GM19455 (cell line): Measurements from ENCODE around the gene USP53.
"Not testable (repeated sequence)": the region's sequence is repeated elsewhere in the genome, so short reads cannot be mapped to it uniquely, and the experiment has no call there.

Experiments
- ATAC-seq: cut with Tn5 transposase; IDR thresholded peaks from one replicate; pipeline ENCODE4 v1.9.1; 2021; ENCODE audit not compliant: unreplicated experiment

USP53 gene

DNA sequence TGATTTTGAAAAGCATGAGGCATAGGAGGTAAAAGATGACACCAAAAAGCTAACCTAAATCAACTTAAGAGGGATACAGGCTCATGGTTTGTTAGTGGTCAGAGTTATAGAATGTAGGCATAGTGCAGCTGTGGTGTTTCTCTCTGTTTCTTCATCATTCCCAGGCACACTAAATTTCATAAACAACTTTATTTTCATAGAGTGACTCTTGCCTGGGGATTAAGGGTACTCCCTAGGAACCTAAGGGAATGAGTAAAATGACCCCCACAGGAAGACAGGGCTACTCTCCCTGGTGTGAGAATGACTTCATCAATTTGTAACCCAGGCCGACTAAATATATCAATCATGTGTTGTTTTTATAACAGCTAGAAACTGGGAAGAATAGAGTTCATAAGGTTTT lies 98.3 kb downstream of the USP53 start:
- no peak for ATAC-seq

DNA sequence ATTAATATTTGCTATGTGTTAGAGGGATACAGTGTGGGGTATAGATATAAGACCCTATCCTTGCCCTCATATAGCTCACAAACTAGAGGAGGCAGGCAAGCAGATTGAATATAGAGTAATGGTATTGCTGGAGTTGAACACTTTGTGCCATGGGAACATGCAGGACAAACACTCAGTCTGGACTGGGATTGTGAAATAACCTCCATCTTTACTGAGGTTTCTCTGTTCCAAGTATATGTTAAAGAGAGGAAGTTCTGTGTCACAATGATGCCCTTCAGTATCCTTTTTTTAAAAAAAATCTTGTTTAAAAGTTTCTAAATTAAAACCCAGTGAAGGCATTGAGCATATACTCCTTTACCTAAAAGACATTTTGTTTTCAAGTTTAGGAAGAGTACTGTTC lies 100.7 kb downstream of the USP53 start:
- no peak for ATAC-seq

DNA sequence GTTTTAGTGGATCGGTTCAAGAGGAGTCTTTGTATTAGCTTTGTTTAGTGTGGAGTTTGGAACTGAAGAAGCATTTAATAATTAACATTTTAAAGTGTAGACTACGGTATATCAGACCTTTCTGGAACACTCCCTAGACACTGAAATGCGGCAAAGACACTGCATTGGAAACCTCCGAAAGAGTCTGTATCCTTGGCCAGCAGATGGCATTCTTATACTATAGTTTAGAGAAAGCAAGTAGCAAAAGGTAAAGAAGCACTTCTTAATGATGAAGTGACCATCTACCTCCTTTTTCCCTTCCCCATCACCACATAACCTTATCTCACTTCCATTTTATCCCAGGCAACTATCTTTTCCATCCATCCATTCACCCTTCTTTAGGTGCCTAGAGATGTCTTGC lies 101.8 kb downstream of the USP53 start:
- no peak for ATAC-seq

DNA sequence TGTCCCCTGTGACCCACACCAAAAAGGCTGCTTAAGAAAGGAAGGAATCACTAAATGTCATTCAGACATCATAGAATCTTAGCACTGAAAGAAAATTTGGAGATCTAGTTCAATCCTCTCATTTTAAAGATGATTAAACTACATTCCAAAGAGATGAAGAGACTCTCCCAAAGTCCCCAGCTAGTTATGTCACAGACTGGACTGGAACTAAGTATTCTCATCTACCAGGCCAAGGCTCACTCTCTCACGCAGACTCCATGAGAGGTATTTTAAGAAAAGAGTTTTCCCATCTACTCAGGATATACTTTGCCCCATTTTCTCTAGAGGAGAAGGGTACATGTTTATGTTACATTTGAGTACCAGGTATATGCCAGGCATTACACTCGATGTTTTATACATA lies 102.5 kb downstream of the USP53 start:
- no peak for ATAC-seq

DNA sequence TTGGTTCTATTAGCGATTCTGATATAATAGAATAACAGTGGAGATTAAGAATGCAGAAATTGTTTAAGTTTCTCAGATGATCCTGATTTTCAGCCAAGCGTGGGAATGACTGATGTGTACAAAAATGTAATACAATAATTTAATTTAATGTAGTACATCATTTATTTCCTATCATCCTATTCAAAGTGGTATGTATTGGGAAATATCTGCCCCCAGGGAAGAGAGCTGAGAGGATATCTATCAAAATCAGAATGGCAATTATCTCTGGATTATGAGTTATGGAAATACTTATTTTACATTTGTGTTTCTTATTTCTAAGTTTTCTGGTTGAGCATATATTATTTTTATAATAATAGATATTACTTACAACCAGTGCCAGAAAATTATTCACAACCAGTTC lies 105.5 kb downstream of the USP53 start:
- ATAC-seq: no peak

DNA sequence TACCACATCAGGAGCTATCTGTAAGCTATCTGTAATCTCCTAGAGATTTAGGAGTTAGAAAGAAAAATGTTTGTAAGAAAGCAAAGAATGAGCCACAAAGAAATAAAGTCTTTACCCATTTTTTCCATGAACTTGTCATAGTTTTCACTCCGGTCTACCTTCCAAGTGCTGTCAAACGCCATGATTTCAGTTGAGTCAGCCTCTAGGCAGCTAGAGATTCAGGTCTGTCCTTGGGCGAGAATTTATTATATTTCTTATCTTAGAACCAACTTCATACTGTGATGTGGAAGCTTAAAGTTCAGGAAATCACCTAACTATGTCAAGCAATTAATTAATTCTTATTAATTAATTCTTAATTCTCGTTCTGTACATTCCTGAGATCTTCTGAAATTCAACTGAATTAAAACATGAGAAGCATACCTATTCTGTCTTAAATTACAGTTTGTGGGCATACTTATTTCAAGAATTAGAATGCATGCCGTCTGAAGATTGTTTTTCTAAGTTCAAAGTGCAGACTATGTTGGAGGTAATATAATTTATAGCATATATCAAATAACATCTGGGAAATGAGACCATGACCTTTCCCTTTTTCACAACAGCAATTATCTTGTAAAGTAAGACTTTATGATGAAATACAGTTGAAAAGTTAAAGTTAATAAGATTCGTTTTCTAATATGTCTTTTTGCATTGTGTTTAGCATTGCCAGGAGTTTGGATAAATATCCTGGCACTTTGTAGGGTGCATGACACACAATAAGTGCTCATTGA lies 109.6 kb downstream of the USP53 start, which contains the start of gene FABP2:
FABP2 (minus strand) TSS at position 218 of the 767 bp plus-strand sequence; CDS start at position 182, 36 bp downstream.
- no peak for ATAC-seq

DNA sequence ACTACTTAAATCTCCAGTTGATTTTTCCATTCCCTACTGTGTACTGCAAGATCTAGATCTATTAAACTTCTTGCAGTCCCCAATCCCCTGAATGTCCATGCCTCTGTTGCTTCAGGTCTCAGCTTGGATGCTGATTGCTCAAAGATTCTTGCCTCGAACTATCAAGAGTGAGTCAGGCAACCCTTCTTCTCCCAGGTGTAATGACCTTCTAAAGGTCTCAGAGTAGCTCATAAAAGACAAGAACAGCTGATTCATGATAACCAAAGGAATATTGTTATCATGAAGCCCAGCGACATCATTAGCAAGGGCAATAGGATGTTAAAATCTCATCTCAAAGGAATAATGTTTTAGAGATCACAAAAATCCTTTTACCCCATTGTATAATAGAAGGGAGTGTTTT lies 116.2 kb downstream of the USP53 start:
- no peak for ATAC-seq

DNA sequence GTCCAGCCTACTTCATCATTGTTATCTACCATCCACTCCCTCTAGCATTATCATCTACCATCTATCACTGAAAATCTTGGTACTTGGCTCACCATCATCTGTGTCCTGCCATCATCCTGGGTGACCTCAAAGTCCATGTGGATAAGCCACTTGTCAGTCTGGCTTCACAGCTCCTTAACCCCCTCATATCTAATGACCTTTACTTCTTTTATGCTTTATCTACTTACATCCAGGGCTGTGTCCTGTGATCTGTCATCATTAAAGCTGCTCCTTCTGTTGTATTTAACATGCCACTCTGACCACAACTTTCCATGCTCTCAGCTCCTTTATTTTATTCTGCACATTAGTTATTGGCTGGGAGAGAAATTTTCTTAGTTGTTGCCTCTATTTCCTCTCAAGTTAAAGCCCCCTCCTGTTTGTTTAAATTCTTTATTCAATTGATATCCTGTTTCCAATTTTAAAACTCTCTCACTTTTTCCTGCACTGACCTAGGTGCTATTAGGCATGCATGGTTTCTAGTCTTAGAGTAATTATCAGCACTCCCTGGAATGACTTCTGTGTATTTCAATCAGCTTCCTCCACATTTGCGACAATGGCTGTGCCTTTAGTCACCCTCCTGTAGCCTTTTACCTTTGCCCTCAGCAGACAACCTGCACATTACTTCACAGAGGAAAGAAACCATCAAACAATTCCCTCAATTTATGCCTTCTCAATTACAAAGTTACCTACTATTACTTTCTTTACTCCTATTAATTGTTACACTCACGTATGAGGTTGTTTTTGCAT lies 117.5 kb downstream of the USP53 start:
- no peak for ATAC-seq

DNA sequence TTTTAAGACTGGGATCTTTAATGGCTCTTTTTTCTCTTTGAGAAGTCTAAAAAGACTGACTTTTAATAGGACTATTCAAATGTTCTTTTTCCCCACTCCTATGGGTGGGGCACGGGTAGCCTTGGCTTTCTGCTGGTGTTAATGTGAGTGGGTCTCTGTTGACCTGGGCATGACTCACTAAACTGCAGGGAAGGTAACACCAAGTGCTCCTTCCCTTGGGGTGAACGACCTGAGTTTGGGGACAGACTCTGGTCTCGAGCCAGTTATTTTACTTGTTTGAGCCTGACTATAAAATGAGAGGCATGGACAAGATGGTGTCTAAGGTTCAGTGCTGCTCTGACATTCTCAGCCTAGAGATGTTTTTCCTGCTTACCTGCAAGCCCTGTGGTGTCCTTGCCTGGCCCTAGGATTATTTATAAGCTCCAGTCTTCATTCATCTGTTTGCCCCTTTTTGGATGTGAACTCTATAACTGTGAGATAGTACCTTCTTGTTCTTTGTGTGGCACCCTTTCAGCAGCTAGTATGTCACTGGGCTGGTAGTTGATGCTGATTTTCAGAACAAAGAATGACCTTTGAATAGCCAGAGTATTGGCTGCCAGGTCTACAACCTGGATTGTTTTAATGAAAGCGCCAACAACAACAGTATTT lies 123.9 kb downstream of the USP53 start:
- ATAC-seq: not testable (repeated sequence)

DNA sequence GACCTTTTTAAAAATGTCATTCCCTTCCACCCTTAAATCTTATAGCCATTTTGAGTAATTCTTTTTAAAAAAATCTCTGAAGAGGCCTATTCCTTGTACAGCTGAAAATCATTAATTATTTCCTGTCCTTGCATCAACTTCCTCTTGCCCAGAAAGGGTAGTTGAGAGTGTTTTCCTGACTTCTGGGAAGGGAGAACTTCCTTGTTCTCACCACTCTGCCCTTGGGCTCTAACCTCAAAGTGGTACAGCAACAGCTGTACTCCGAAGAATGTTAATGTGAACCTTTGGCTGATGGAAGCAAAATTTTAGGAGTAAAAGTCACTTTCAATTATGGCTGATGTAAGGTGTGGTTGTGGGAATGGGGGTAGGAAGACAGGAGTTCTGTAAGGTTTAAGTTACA lies 124.5 kb downstream of the USP53 start:
- no peak for ATAC-seq

DNA sequence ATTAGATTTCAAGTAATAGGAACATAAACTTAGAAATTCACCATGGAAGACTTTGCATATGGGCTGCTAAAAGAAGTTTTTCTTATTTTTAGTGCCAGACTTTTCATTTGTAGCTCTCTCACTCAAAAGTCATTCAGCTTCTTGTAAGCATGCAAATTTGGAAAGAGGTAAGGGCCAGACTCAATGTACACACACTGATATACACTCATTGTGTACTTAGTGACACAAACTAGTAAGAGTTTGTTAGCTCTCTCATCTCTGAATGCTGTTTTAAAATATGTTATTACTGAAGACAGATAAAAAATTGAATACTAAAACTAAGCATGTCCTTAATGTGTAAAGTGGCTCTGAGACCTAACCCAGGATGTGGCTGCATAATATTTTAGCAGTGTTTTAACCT lies 127.4 kb downstream of the USP53 start:
- ATAC-seq: not testable (repeated sequence)

DNA sequence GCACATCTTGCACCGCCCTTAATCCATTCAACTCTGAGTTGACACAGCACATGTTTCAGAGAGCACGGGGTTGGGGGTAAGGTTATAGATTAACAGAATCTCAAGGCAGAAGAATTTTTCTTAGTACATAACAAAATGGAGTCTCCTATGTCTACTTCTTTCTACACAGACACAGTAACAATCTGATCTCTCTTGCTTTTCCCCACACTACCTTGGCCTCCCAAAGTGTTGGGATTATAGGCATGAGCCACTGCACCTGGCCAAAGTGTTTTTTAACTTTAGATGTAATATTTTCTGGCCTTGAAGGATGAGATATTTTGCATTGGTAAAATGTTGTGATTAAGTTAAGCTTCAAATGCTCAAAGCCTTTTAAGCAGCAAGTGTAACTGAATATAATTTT lies 130.8 kb downstream of the USP53 start:
- ATAC-seq: not testable (repeated sequence)
